ENCODE measurements around the gene PKIG. TPM values are rescaled to one million over a fixed set of nuclear protein-coding genes. Genes with fewer than 3 reads are reported as not detected.

Gene PKIG
- total RNA-seq, 4 donors from 2014 or later, result 78.2 to 108 (median 91.5) TPM

DNA sequence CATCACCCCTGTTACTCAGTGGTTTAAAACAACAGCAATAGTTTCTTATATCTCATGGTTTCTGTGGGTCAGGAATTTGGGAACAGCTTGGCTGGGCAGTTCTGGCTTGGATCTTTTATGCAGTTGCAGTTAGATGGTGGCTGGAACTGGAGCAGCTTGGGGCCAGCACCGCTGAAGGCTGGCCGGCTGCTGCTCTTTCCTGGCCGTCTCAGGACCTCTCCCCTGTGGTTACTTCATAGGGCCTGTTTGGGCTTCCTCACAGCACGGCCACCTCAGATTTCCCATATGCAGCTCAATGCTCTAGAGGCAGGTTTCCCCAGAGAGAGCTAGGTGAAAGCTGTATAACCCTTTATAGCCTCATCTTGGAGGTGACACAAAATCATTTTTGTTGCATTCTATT, 15.6 kb downstream of the PKIG start:
- no peaks in the 10 kb centered on the region for H3K27me3 ChIP-seq
- no peak overlapping the region for H3K4me3 ChIP-seq
- DNase-seq (ENCODE audit: low spot score in 2 of 2), result no peak
- WGBS, 2 donors, result 61 to 63% methylated on average over 2 to 4 of the region's 4 CpGs
- no peaks in the 10 kb centered on the region for H3K9me3 ChIP-seq
- TF ChIP-seq POLR2A (IDR thresholded peaks at IDR 0.05) (no peak), EP300 (IDR thresholded peaks at IDR 0.05) (no peak)
- TF ChIP-seq, protein P1, sequence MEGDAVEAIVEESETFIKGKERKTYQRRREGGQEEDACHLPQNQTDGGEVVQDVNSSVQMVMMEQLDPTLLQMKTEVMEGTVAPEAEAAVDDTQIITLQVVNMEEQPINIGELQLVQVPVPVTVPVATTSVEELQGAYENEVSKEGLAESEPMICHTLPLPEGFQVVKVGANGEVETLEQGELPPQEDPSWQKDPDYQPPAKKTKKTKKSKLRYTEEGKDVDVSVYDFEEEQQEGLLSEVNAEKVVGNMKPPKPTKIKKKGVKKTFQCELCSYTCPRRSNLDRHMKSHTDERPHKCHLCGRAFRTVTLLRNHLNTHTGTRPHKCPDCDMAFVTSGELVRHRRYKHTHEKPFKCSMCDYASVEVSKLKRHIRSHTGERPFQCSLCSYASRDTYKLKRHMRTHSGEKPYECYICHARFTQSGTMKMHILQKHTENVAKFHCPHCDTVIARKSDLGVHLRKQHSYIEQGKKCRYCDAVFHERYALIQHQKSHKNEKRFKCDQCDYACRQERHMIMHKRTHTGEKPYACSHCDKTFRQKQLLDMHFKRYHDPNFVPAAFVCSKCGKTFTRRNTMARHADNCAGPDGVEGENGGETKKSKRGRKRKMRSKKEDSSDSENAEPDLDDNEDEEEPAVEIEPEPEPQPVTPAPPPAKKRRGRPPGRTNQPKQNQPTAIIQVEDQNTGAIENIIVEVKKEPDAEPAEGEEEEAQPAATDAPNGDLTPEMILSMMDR (IDR thresholded peaks at IDR 0.05), result no peak
- peaks cover 5 to 72% (median 51%) of the 10 kb centered on the region in 4 donors for H3K4me1 ChIP-seq
- peak overlapping the region in 3 of 4 donors; percentile 44 to 57 (median 46) for H3K27ac ChIP-seq
- peaks cover 0 to 4% (median 0%) of the 10 kb centered on the region in 3 donors for H3K36me3 ChIP-seq

DNA sequence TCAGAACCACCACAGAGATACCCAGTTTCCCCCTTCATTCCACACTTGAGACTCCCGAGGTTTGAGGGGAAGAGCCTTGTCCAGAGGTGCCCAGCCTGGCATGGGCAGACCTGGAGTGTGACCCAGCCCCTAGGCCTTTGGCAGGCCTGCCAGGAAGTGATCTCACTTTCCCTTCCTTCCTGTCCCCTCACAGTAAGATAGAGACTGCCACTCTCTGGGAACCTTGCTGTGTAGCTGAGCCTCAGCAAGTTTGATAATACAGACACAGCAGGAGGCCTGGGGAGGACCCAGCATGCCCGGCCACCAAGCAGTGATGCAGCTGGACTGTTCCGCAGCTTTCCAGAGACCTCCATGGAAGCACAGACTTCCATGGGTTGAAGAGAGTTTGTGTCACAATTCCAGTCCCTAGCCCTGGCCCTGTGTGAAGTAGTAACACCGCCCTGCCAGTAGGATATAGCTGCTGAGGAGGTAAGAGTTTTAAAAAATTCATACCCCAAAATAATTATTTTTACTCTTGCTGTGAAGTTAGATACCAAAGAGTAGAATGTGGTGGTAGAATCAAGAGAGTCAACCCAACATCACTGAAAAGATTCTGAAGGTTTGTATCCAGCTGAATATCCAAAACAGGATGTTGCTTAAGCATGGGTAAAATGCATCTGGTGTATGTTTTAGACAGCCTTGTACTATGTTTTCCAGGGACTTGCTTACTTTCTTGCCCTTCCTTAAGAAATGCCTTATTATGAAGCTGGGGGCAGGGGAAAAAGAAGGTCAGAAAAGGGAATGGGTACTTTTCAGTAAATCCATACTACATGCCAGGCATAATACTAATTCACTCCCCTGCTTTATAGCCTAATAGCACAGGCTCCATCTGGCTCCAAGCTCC, 16.3 kb downstream of the PKIG start:
- H3K4me1 ChIP-seq, result peaks cover 5 to 71% (median 51%) of the 10 kb centered on the region in 4 donors
- H3K4me3 ChIP-seq, result no peak overlapping the region
- DNase-seq (ENCODE audit: low spot score in 2 of 2), result no peak
- H3K36me3 ChIP-seq, result peaks cover 0 to 4% (median 0%) of the 10 kb centered on the region in 3 donors
- H3K27me3 ChIP-seq, result no peaks in the 10 kb centered on the region
- H3K9me3 ChIP-seq, result no peaks in the 10 kb centered on the region
- H3K27ac ChIP-seq, result peak overlapping the region; percentile 17 to 81 (median 45)
- TF ChIP-seq, protein P1 (IDR thresholded peaks at IDR 0.05), result peak in 1 of 5 experiments; percentile 18
- TF ChIP-seq POLR2A (IDR thresholded peaks at IDR 0.05) (no peak), EP300 (IDR thresholded peaks at IDR 0.05) (peak in 1 of 2 donors; percentile 26)
- WGBS, 2 donors, result 80 to 83% methylated on average over 4 of the region's 4 CpGs

DNA sequence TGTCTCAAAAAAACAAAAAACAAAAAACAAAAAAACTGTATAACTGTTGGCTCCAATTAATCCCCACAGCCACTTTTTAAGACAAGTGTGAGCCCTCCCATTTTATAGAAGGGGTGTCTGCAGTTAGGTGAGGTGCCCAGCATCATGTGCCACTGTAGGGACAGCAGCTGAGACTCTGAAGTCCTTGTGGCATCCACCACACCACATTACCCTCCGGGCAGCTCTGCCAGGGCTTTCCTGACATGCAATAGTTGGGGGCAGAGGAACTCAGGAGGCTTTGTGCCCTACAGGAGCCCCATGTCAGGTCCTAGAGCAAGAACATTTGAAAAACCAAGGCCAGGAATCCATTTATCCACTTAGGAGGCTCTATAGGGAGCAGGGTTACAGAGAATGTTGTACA, 17.3 kb downstream of the PKIG start:
- no peaks in the 10 kb centered on the region for H3K9me3 ChIP-seq
- H3K4me1 ChIP-seq, result peaks cover 5 to 68% (median 47%) of the 10 kb centered on the region in 4 donors
- H3K27ac ChIP-seq, result peak overlapping the region in 3 of 4 donors; percentile 61 to 81 (median 76)
- no peaks in the 10 kb centered on the region for H3K27me3 ChIP-seq
- TF ChIP-seq, protein P1 (IDR thresholded peaks at IDR 0.05), result no peak
- TF ChIP-seq EP300 (IDR thresholded peaks at IDR 0.05) (no peak), POLR2A (IDR thresholded peaks at IDR 0.05) (no peak)
- no peak overlapping the region for H3K4me3 ChIP-seq
- 78 to 100% methylated on average over 1 of the region's 1 CpG for WGBS, 2 donors
- H3K36me3 ChIP-seq, result peaks cover 0 to 4% (median 0%) of the 10 kb centered on the region in 3 donors
- no peak for DNase-seq (ENCODE audit: low spot score in 2 of 2)

DNA sequence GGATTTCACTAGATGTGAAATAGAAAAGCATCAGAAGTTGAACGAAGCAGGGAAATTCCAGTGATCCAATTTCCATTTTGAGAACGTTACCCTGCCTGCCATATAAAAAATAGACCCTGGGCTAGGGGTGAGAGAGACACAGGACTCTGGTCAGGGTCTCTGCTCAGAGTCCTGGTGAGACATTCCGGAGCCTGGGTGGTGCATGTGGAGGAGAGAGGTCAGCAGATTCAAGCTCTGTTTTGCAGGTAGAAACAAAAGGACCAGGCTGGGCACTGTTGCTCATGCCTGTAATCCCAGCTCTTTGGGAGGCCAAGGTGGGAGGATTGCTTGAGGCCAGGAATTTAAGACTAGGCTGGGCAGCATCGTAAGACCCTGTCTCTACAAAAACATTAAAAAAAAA, 17.9 kb downstream of the PKIG start:
- no peaks in the 10 kb centered on the region for H3K27me3 ChIP-seq
- WGBS, 2 donors, result 88 to 90% methylated on average over 4 of the region's 4 CpGs
- peak overlapping the region; percentile 56 to 81 (median 68) for H3K27ac ChIP-seq
- no peak overlapping the region for H3K4me3 ChIP-seq
- TF ChIP-seq EP300 (IDR thresholded peaks at IDR 0.05) (no peak), POLR2A (IDR thresholded peaks at IDR 0.05) (no peak)
- TF ChIP-seq, protein P1 (IDR thresholded peaks at IDR 0.05), result no peak
- peaks cover 0 to 4% (median 0%) of the 10 kb centered on the region in 3 donors for H3K36me3 ChIP-seq
- DNase-seq (ENCODE audit: low spot score in 2 of 2), result no peak
- H3K4me1 ChIP-seq, result peaks cover 5 to 65% (median 47%) of the 10 kb centered on the region in 4 donors
- no peaks in the 10 kb centered on the region for H3K9me3 ChIP-seq

DNA sequence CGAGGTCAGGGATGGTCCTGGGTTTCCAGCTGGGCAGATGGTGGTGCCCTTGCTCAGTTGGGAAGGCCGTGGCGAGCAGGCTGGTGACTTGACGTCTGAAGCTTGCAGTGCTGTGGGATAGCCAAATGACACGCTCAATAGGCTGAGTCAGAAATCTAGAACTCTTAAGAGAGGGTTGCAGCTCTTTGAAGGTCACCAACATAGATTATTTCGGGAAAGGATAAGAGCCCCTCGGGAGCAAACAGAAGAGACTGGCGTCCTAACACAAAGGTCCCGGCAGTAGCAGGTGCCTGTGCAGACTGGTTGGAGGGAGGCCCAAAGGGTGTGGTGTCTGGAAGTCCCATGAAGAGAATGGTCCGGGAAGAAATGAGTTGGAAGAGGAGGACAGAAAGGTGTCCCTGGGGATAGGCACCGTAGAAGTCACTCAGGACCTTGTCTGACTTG, 18.4 kb downstream of the PKIG start:
- Histone ChIP-seq H3K27me3 (no peaks in the 10 kb centered on the region), H3K36me3 (peaks cover 0 to 4% (median 0%) of the 10 kb centered on the region in 3 donors), H3K4me1 (peaks cover 5 to 65% (median 47%) of the 10 kb centered on the region in 4 donors), H3K9me3 (no peaks in the 10 kb centered on the region), H3K27ac (peak overlapping the region; percentile 56 to 81 (median 68)), H3K4me3 (no peak overlapping the region)
- no peak for TF ChIP-seq POLR2A (IDR thresholded peaks at IDR 0.05)
- TF ChIP-seq, protein P1 (IDR thresholded peaks at IDR 0.05), result no peak
- no peak for TF ChIP-seq EP300 (IDR thresholded peaks at IDR 0.05)
- WGBS, 2 donors, result 65 to 72% methylated on average over 11 of the region's 11 CpGs
- no peak for DNase-seq (ENCODE audit: low spot score in 2 of 2)
